GM06990 (cell line): ENCODE measurements around the gene MYT1.
"Not testable (repeated sequence)": the region's sequence is repeated elsewhere in the genome, so short reads cannot be mapped to it uniquely, and the experiment has no call there.

Experiments
- DNase-seq: peaks from one replicate; pipeline ENCODE4 v3.0.0-alpha.2; 2011; ENCODE audit not compliant: insufficient read length; ENCODE audit errors: extremely low read depth
- H3K27me3 ChIP-seq: replicated peaks from 2 replicates; pipeline ENCODE4 v1.6.0; 2011; ENCODE audit warnings: low read length; ENCODE audit not compliant: control insufficient read depth, insufficient read depth
- H3K36me3 ChIP-seq: 2 replicates; pipeline ENCODE4 v1.5.1; 2011; ENCODE audit warnings: low read length; ENCODE audit not compliant: control insufficient read depth, insufficient read depth
- H3K4me3 ChIP-seq: replicated peaks from 2 replicates; pipeline ENCODE4 v1.5.1; 2011; ENCODE audit warnings: low read depth, mild to moderate bottlenecking, control low read depth, low read length
- CTCF ChIP-seq: IDR thresholded peaks from 2 replicates; pipeline ENCODE4 v1.5.1; 2011; ENCODE audit warnings: low read length, control low read depth, mild to moderate bottlenecking, inconsistent platforms; ENCODE audit not compliant: insufficient read depth, poor library complexity, severe bottlenecking

The MYT1 gene

GRCh38 chr20:64164123-64164836 lies at the start of gene MYT1:
Gene MYT1 (plus strand): TSS chr20:64164452. CDS start chr20:64198862, 34,410 bp downstream.
- no peak for TF ChIP-seq CTCF
- DNase-seq = no peak
- H3K27me3 ChIP-seq = no peaks in the 10 kb centered on the region; the same call in none of the 2 replicates
- H3K4me3 ChIP-seq = no peak within 1 kb of the TSS
- H3K36me3 ChIP-seq = no peaks in the 10 kb centered on the region

- Histone ChIP-seq H3K36me3 (no peaks in the 10 kb centered on the region), H3K4me3 (no peak overlapping the region), H3K27me3 (no peaks in the 10 kb centered on the region; the same call in 1 of the 2 replicates)
- TF ChIP-seq CTCF = no peak
- DNase-seq = no peak
Measured at GRCh38 chr20:64115171-64115911, 48.9 kb upstream of the MYT1 start.

GRCh38 chr20:64116016-64116415 lies 48.2 kb upstream of the MYT1 start:
- H3K36me3 ChIP-seq = no peaks in the 10 kb centered on the region

GRCh38 chr20:64116541-64117431 lies 47.5 kb upstream of the MYT1 start:
- no peak for DNase-seq
- TF ChIP-seq CTCF = no peak
- H3K36me3 ChIP-seq = no peaks in the 10 kb centered on the region
- no peaks in the 10 kb centered on the region; the same call in 1 of the 2 replicates for H3K27me3 ChIP-seq
- no peak overlapping the region for H3K4me3 ChIP-seq

More at GRCh38 chr20:64116016-64116415, 48.2 kb upstream of the MYT1 start:
- DNase-seq = no peak
- TF ChIP-seq CTCF = no peak
- H3K4me3 ChIP-seq = no peak overlapping the region
- no peaks in the 10 kb centered on the region; the same call in 1 of the 2 replicates for H3K27me3 ChIP-seq

GRCh38 chr20:64117432-64117777 lies 46.8 kb upstream of the MYT1 start:
- H3K36me3 ChIP-seq, H3K4me3 ChIP-seq, DNase-seq, H3K27me3 ChIP-seq: not testable (repeated sequence)

- Histone ChIP-seq H3K36me3 (no peaks in the 10 kb centered on the region), H3K27me3 (no peaks in the 10 kb centered on the region), H3K4me3 (no peak overlapping the region)
- no peak for DNase-seq
- no peak for TF ChIP-seq CTCF
Measured at GRCh38 chr20:64119301-64119680, 45.0 kb upstream of the MYT1 start.
